HL-60 (cell line): ENCODE results near the gene SDK1.

Experiments
- DNase-seq, 2 experiments: peaks; one replicate each; pipeline ENCODE4 v3.0.0-alpha.2; 2010 to 2020; ENCODE audit warnings: low read depth in 1 of 2, low spot score in 1 of 2
- H3K27ac ChIP-seq: fragments of 250-450 bp; sonication (Bioruptor Pico); replicated peaks from 2 replicates; pipeline ENCODE4 v1.5.1; 2020; ENCODE audit warnings: mild to moderate bottlenecking, moderate library complexity
- H3K27me3 ChIP-seq: fragments of 250-450 bp; sonication (Bioruptor Pico); 2 replicates; pipeline ENCODE4 v1.5.1; 2021; ENCODE audit warnings: mild to moderate bottlenecking, moderate library complexity; ENCODE audit not compliant: insufficient read depth, poor library complexity, severe bottlenecking
- H3K4me3 ChIP-seq: replicated peaks from 2 replicates; pipeline ENCODE4 v1.5.1; 2011; ENCODE audit warnings: mild to moderate bottlenecking, control low read depth, low read length; ENCODE audit not compliant: insufficient read depth
- CTCF ChIP-seq: IDR thresholded peaks from one replicate; pipeline ENCODE4 v1.5.1; 2011; ENCODE audit warnings: low read length, control low read depth, inconsistent platforms; ENCODE audit not compliant: insufficient read depth
- GABPA ChIP-seq: IDR thresholded peaks from 2 replicates; pipeline ENCODE4 v1.6.1; 2012; ENCODE audit warnings: low read depth
- POLR2AphosphoS5 ChIP-seq: IDR thresholded peaks from 2 replicates; pipeline ENCODE4 v1.6.1; 2012; ENCODE audit warnings: low read depth
- REST ChIP-seq: IDR thresholded peaks from 2 replicates; pipeline ENCODE4 v1.6.1; 2012; ENCODE audit warnings: low read depth; ENCODE audit not compliant: insufficient replicate concordance
- SPI1 ChIP-seq: IDR thresholded peaks from 2 replicates; pipeline ENCODE4 v1.6.1; 2012; ENCODE audit warnings: low read depth, mild to moderate bottlenecking, borderline replicate concordance

The SDK1 gene

GRCh38 chr7:4279216-4279615, 978.2 kb downstream of the SDK1 start:
- TF ChIP-seq POLR2AphosphoS5 (no peak), CTCF (no peak), REST (no peak), SPI1 (no peak)
- no peak overlapping the region for H3K27ac ChIP-seq
- no peak overlapping the region for H3K4me3 ChIP-seq
- DNase-seq, result no peak
- no peaks in the 10 kb centered on the region for H3K27me3 ChIP-seq

GRCh38 chr7:4281231-4281993, 980.4 kb downstream of the SDK1 start:
- no peak for DNase-seq

More at GRCh38 chr7:4281231-4281993, 980.4 kb downstream of the SDK1 start:
- H3K27me3 ChIP-seq, result no peaks in the 10 kb centered on the region
- H3K4me3 ChIP-seq, result no peak overlapping the region
- TF ChIP-seq GABPA, result no peak
- TF ChIP-seq REST, result no peak
- TF ChIP-seq CTCF, result no peak
- no peak for TF ChIP-seq SPI1
- no peak for TF ChIP-seq POLR2AphosphoS5
- H3K27ac ChIP-seq, result no peak overlapping the region
